Natural killer cell (primary cell): ENCODE data around the gene GRM4. TPM values are rescaled to one million over a fixed set of nuclear protein-coding genes. Genes with fewer than 3 reads are reported as not detected.

Experiments
- ATAC-seq, 3 donors: fragments of 150-1000 bp in 2 of 3; fragments of 200-7000 bp in 1 of 3; cut with Tn5 transposase; 1 replicate in 1 of 3; 2 replicates in 2 of 3; pipeline ENCODE4 v1.10.0; 2021; ENCODE audit warnings: mild to moderate bottlenecking in 2 of 3, moderate library complexity in 2 of 3
- DNase-seq, 2 donors: peaks; one replicate each; pipeline versions ENCODE4 v3.0.0 to v3.0.0-alpha.2; 2013 to 2021; ENCODE audit warnings: mixed read lengths in 1 of 2
- H3K27ac ChIP-seq: one replicate; pipeline ENCODE4 v1.5.1; 2013; ENCODE audit warnings: mild to moderate bottlenecking, low read length
- H3K27me3 ChIP-seq: one replicate; pipeline ENCODE4 v1.6.1; 2013; ENCODE audit warnings: low read length; ENCODE audit not compliant: control insufficient read depth, insufficient read depth
- H3K36me3 ChIP-seq: one replicate; pipeline ENCODE4 v1.6.1; 2013; ENCODE audit warnings: low read length; ENCODE audit not compliant: control insufficient read depth, insufficient read depth
- H3K4me1 ChIP-seq: one replicate; pipeline ENCODE4 v1.6.1; 2013; ENCODE audit warnings: low read length; ENCODE audit not compliant: control insufficient read depth, insufficient read depth
- H3K4me3 ChIP-seq: one replicate; pipeline ENCODE4 v1.5.1; 2013; ENCODE audit warnings: low read length
- H3K9me3 ChIP-seq: one replicate; pipeline ENCODE4 v1.6.1; 2013; ENCODE audit warnings: low read length; ENCODE audit not compliant: control insufficient read depth, insufficient read depth
- H3K27ac Mint-ChIP-seq, 2 donors: one replicate each; pipeline ENCODE4 v1.8.0; 2022; ENCODE audit warnings: mild to moderate bottlenecking in 2 of 2, mixed read lengths in 2 of 2, moderate library complexity in 1 of 2
- H3K27me3 Mint-ChIP-seq, 2 donors: one replicate each; pipeline ENCODE4 v1.8.0; 2022; ENCODE audit warnings: low read depth in 2 of 2, mixed read lengths in 2 of 2
- H3K36me3 Mint-ChIP-seq: one replicate; pipeline ENCODE4 v1.8.0; 2022; ENCODE audit warnings: mixed read lengths
- H3K4me1 Mint-ChIP-seq, 2 donors: one replicate each; pipeline ENCODE4 v1.8.0; 2022; ENCODE audit warnings: mixed read lengths in 2 of 2
- H3K4me3 Mint-ChIP-seq: one replicate; pipeline ENCODE4 v1.8.0; 2022; ENCODE audit warnings: mild to moderate bottlenecking, moderate library complexity, mixed read lengths
- H3K9me3 Mint-ChIP-seq, 2 donors: one replicate each; pipeline ENCODE4 v1.8.0; 2022; ENCODE audit warnings: mixed read lengths in 2 of 2
- CTCF ChIP-seq: fragments of 200-600 bp; IDR thresholded peaks from one replicate; pipeline ENCODE4 v1.8.0; 2022; ENCODE audit warnings: antibody characterized with exemption
- WGBS: methylation state at CpG from one replicate; pipeline ENCODE4 v1.1.7; 2013; ENCODE audit warnings: missing lambda C conversion rate; ENCODE audit not compliant: insufficient coverage; 5-methylcytosine and 5-hydroxymethylcytosine counted together
- intact Hi-C: fragments of 100-400 bp; cut with micrococcal nuclease; formaldehyde crosslinking; loops from one replicate; pipeline ENCODE4 v1.14.2; 2022
- total RNA-seq, 4 donors: library from RNA; stranded (reverse); fragments of 120-200 nt in 1 of 4; gene quantifications; one replicate each; pipeline versions ENCODE4 v1.2.3 to v1.2.4, GENCODE V29; 2013 to 2022

The GRM4 gene
- total RNA-seq, 3 donors from 2014 or later (not counting 1 experiment from before 2014, with no cell fraction given), result not detected

GRCh38 chr6:34036357-34037069, 109.4 kb downstream of the GRM4 start:
- no peaks in the 10 kb centered on the region for H3K27me3 ChIP-seq
- Mint-ChIP-seq H3K27me3 (peaks cover 16 to 19% of the 10 kb centered on the region in 2 donors), H3K4me3 (no peak overlapping the region), H3K36me3 (no peaks in the 10 kb centered on the region), H3K9me3 (no peaks in the 10 kb centered on the region), H3K4me1 (no peaks in the 10 kb centered on the region), H3K27ac (no peak overlapping the region)
- no peak overlapping the region for H3K4me3 ChIP-seq
- intact Hi-C loops, result no loop called here
- H3K36me3 ChIP-seq, result no peaks in the 10 kb centered on the region
- WGBS, result 89% methylated on average over 20 of the region's 20 CpGs
- no peaks in the 10 kb centered on the region for H3K4me1 ChIP-seq
- H3K27ac ChIP-seq, result no peak overlapping the region
- TF ChIP-seq CTCF, result no peak
- no peak for DNase-seq
- ATAC-seq, result no peak
- H3K9me3 ChIP-seq, result no peaks in the 10 kb centered on the region

- intact Hi-C loops, result no loop called here
- Mint-ChIP-seq H3K9me3 (no peaks in the 10 kb centered on the region), H3K36me3 (no peaks in the 10 kb centered on the region), H3K4me3 (no peak overlapping the region), H3K4me1 (no peaks in the 10 kb centered on the region), H3K27ac (no peak overlapping the region), H3K27me3 (peaks cover 16 to 19% of the 10 kb centered on the region in 2 donors)
- Histone ChIP-seq H3K27me3 (no peaks in the 10 kb centered on the region), H3K36me3 (no peaks in the 10 kb centered on the region), H3K4me1 (no peaks in the 10 kb centered on the region), H3K4me3 (no peak overlapping the region), H3K27ac (no peak overlapping the region), H3K9me3 (no peaks in the 10 kb centered on the region)
- DNase-seq (no peak), ATAC-seq (no peak)
- WGBS, result 87% methylated on average over 40 of the region's 40 CpGs
- no peak for TF ChIP-seq CTCF
Measured at GRCh38 chr6:34035704-34036356, 110.1 kb downstream of the GRM4 start.

- intact Hi-C loops, result no loop called here
- no peak overlapping the region for H3K27ac ChIP-seq
- DNase-seq (no peak), ATAC-seq (no peak)
- H3K27me3 ChIP-seq, result no peaks in the 10 kb centered on the region
- H3K4me1 Mint-ChIP-seq, result no peaks in the 10 kb centered on the region
- H3K36me3 Mint-ChIP-seq, result no peaks in the 10 kb centered on the region
- H3K9me3 Mint-ChIP-seq, result no peaks in the 10 kb centered on the region
- WGBS, result 93% methylated on average over 1 of the region's 1 CpG
- H3K36me3 ChIP-seq, result no peaks in the 10 kb centered on the region
- no peaks in the 10 kb centered on the region for H3K4me1 ChIP-seq
- peaks cover 16 to 19% of the 10 kb centered on the region in 2 donors for H3K27me3 Mint-ChIP-seq
- no peak overlapping the region for H3K27ac Mint-ChIP-seq
- H3K9me3 ChIP-seq, result no peaks in the 10 kb centered on the region
- H3K4me3 ChIP-seq, result no peak overlapping the region
- H3K4me3 Mint-ChIP-seq, result no peak overlapping the region
- no peak for TF ChIP-seq CTCF
Measured at GRCh38 chr6:34035161-34035560, 110.7 kb downstream of the GRM4 start.
